Measurements from ENCODE around the gene CRPPA.
A peak's percentile ranks its signal among the peaks of the same experiment; 100 is the strongest.

CRPPA gene

GRCh38 chr7:16428672-16429071 is 7.3 kb upstream of the CRPPA start:
- intact Hi-C loops (cut with DNase I): no loop called here
- DNase-seq: no peak

- intact Hi-C loops (cut with DNase I): no loop called here
These were observed 6.8 kb upstream of the CRPPA start for GRCh38 chr7:16428182-16428581.

GRCh38 chr7:16423761-16424160 is 2.4 kb upstream of the CRPPA start:
- DNase-seq: no peak
- intact Hi-C loops (cut with DNase I): loop anchor here (5.0 kb wide), 1 partner anchor 224 kb away; the partner anchor contains the start of genes ANKMY2 and BZW2

More at GRCh38 chr7:16428182-16428581, 6.8 kb upstream of the CRPPA start:
- no peak for DNase-seq

GRCh38 chr7:16422917-16423316 is 1.6 kb upstream of the CRPPA start:
- intact Hi-C loops (cut with DNase I): loop anchor here (5.0 kb wide), 1 partner anchor 224 kb away; the partner anchor contains the start of genes ANKMY2 and BZW2

GRCh38 chr7:16422103-16422435 is 731 bp upstream of the CRPPA start:
- DNase-seq: no peak
- intact Hi-C loops (cut with DNase I): loop anchor here (5.0 kb wide), 1 partner anchor 225 kb away; the partner anchor contains the start of genes ANKMY2 and BZW2

More at GRCh38 chr7:16422917-16423316, 1.6 kb upstream of the CRPPA start:
- no peak for DNase-seq

- DNase-seq: peak; percentile 75 to 95 (median 89)
- intact Hi-C loops (cut with DNase I): loop anchor here (5.0 kb wide), 1 partner anchor 227 kb away; the partner anchor contains the start of genes ANKMY2 and BZW2
These were observed 547 bp downstream of the CRPPA start for GRCh38 chr7:16420649-16421332.

GRCh38 chr7:16420329-16420648 is 1.0 kb downstream of the CRPPA start:
- intact Hi-C loops (cut with DNase I): loop anchor here (5.0 kb wide), 1 partner anchor 227 kb away; the partner anchor contains the start of genes ANKMY2 and BZW2
- DNase-seq: no peak

- peak in 4 of 42 donors; percentile 5 to 39 (median 10) for DNase-seq
- intact Hi-C loops (cut with DNase I): loop anchor here (5.0 kb wide), 1 partner anchor 227 kb away; the partner anchor contains the start of genes ANKMY2 and BZW2
These were observed 1.5 kb downstream of the CRPPA start for GRCh38 chr7:16419859-16420258.

GRCh38 chr7:16419126-16419525 is 2.2 kb downstream of the CRPPA start:
- intact Hi-C loops (cut with DNase I): no loop called here
- DNase-seq: no peak

GRCh38 chr7:16417906-16418305 is 3.4 kb downstream of the CRPPA start:
- peak in 1 of 42 donors; percentile 15 for DNase-seq
- intact Hi-C loops (cut with DNase I): no loop called here

- intact Hi-C loops (cut with DNase I): no loop called here
- DNase-seq: no peak
These were observed 4.8 kb downstream of the CRPPA start for GRCh38 chr7:16416289-16417282.

GRCh38 chr7:16412274-16413254 is 8.8 kb downstream of the CRPPA start:
- DNase-seq: no peak
- intact Hi-C loops (cut with DNase I): no loop called here

GRCh38 chr7:16411391-16411790 is 9.9 kb downstream of the CRPPA start:
- no peak for DNase-seq
- intact Hi-C loops (cut with DNase I): no loop called here

GRCh38 chr7:16409777-16410176 is 11.6 kb downstream of the CRPPA start:
- DNase-seq: peak in 1 of 42 donors; percentile 24
- intact Hi-C loops (cut with DNase I): no loop called here

- no peak for DNase-seq
- intact Hi-C loops (cut with DNase I): no loop called here
These were observed 16.7 kb downstream of the CRPPA start for GRCh38 chr7:16404636-16405035.

GRCh38 chr7:16403475-16403874 is 17.9 kb downstream of the CRPPA start:
- DNase-seq: no peak
- intact Hi-C loops (cut with DNase I): no loop called here

GRCh38 chr7:16402940-16403339 is 18.4 kb downstream of the CRPPA start:
- DNase-seq: no peak
- intact Hi-C loops (cut with DNase I): no loop called here

GRCh38 chr7:16402091-16402490 is 19.2 kb downstream of the CRPPA start:
- no peak for DNase-seq
- intact Hi-C loops (cut with DNase I): no loop called here

- intact Hi-C loops (cut with DNase I): no loop called here
- DNase-seq: no peak
These were observed 20.5 kb downstream of the CRPPA start for GRCh38 chr7:16400893-16401275.

Measured in head of caudate nucleus (tissue), 42 donors.